ENCODE results near the gene PLIN3. TPM values are rescaled to one million over a fixed set of nuclear protein-coding genes. Genes with fewer than 3 reads are reported as not detected.
A peak's percentile ranks its signal among the peaks of the same experiment; 100 is the strongest.
"Not testable (repeated sequence)": the region's sequence is repeated elsewhere in the genome, so short reads cannot be mapped to it uniquely, and the experiment has no call there.

Gene PLIN3
- total and polyA plus RNA-seq, 2 experiments from 2014 or later = 38.0 to 59.9 TPM

DNA sequence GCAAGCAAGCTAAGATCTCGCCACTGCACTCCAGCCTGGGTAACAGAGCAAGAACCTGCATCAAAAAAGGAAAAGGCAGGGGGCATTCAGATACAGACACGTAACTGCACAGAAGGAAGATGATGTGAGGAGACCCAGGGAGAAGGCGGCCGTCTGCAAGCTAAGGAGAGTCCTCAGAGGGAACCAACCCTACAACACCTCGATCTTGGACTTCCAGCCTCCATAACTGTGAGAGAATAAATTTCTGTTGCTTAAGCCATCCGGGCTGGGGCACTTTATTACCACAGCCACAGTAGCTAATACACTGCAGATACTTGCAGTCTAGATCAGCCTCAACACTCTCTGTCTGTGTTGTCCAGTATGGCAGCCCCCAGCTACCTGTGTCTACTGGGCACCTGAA, 43.9 kb downstream of the PLIN3 start (continued):
- no peak for TF ChIP-seq JUNB (IDR thresholded peaks at IDR 0.05; ENCODE audit: unreplicated experiment)

- not testable (repeated sequence) for H4K20me1 ChIP-seq (replicated peaks; ENCODE audit: insufficient read depth); DNase-seq (ENCODE audit: low spot score); H3K27ac ChIP-seq (ENCODE audit: low read depth); H3K27me3 ChIP-seq (ENCODE audit: insufficient read depth); H3K27me3 Mint-ChIP-seq (ENCODE audit: insufficient read depth, low read depth, poor library complexity); H3K9me2 ChIP-seq (ENCODE audit: insufficient read depth); ATAC-seq; H3K36me3 Mint-ChIP-seq (ENCODE audit: low read depth); H3K9me3 Mint-ChIP-seq; H3K4me3 Mint-ChIP-seq; H3K4me1 Mint-ChIP-seq; H3K4me1 ChIP-seq (ENCODE audit: insufficient read depth); H3K79me2 ChIP-seq (replicated peaks; ENCODE audit: insufficient read depth); H3K27ac Mint-ChIP-seq; H3K4me3 ChIP-seq; H3F3A ChIP-seq (replicated peaks; ENCODE audit: low read depth); H3K4me2 ChIP-seq; H3K36me3 ChIP-seq (ENCODE audit: insufficient read depth)
- H2AFZ ChIP-seq = 0 out of 2 replicates have a peak overlapping the region, but pooled peaks have one; percentile 23
Observed at GRCh38 chr19:4822354-4822753, 45.1 kb downstream of the PLIN3 start.

- H3K4me3 ChIP-seq = no peak overlapping the region
- H3K27me3 ChIP-seq (ENCODE audit: insufficient read depth) = peaks cover 5% of the 10 kb centered on the region; the same call in 1 of the 2 replicates
- H3K36me3 ChIP-seq (ENCODE audit: insufficient read depth) = no peaks in the 10 kb centered on the region
- H3K4me2 ChIP-seq = no peak overlapping the region
- Mint-ChIP-seq H3K27me3 (ENCODE audit: insufficient read depth, low read depth, poor library complexity) (peaks cover 14% of the 10 kb centered on the region), H3K4me1 (no peaks in the 10 kb centered on the region), H3K36me3 (ENCODE audit: low read depth) (0 out of 3 replicates have a peak, but pooled peaks cover 3% of the 10 kb centered on the region), H3K4me3 (no peak overlapping the region), H3K9me3 (peaks cover 9% of the 10 kb centered on the region; the same call in 1 of the 3 replicates), H3K27ac (no peak overlapping the region)
- no peaks in the 10 kb centered on the region for H3K4me1 ChIP-seq (ENCODE audit: insufficient read depth)
- no peaks in the 10 kb centered on the region for H3F3A ChIP-seq (replicated peaks; ENCODE audit: low read depth)
- H4K20me1 ChIP-seq (replicated peaks; ENCODE audit: insufficient read depth) = no peaks in the 10 kb centered on the region
- no peaks in the 10 kb centered on the region for H3K9me2 ChIP-seq (ENCODE audit: insufficient read depth)
- DNase-seq (ENCODE audit: low spot score) (no peak), ATAC-seq (no peak)
- no peaks in the 10 kb centered on the region for H3K79me2 ChIP-seq (replicated peaks; ENCODE audit: insufficient read depth)
- H3K27ac ChIP-seq (ENCODE audit: low read depth) = no peak overlapping the region
- H2AFZ ChIP-seq = no peak overlapping the region
- TF ChIP-seq, protein P1, sequence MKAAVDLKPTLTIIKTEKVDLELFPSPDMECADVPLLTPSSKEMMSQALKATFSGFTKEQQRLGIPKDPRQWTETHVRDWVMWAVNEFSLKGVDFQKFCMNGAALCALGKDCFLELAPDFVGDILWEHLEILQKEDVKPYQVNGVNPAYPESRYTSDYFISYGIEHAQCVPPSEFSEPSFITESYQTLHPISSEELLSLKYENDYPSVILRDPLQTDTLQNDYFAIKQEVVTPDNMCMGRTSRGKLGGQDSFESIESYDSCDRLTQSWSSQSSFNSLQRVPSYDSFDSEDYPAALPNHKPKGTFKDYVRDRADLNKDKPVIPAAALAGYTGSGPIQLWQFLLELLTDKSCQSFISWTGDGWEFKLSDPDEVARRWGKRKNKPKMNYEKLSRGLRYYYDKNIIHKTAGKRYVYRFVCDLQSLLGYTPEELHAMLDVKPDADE (IDR thresholded peaks at IDR 0.05) = no peak
- TF ChIP-seq REST (IDR thresholded peaks at IDR 0.05; ENCODE audit: unreplicated experiment) (no peak), ZNF331 (CRISPR knock-in tag; IDR thresholded peaks at IDR 0.05; ENCODE audit: low read depth) (no peak), CTCF (conservative IDR thresholded peaks at IDR 0.05; ENCODE audit: low read depth in 2 of 2) (no peak), NANOG (IDR thresholded peaks at IDR 0.05; ENCODE audit: borderline replicate concordance) (no peak), CREB1 (CRISPR knock-in tag; IDR thresholded peaks at IDR 0.05; ENCODE audit: low read depth) (no peak), JUNB (IDR thresholded peaks at IDR 0.05; ENCODE audit: unreplicated experiment) (no peak), ZNF114 (CRISPR knock-in tag; IDR thresholded peaks at IDR 0.05) (no peak), EZH2phosphoT487 (IDR thresholded peaks at IDR 0.05; ENCODE audit: unreplicated experiment) (no peak), STAT1 (IDR thresholded peaks at IDR 0.05; ENCODE audit: unreplicated experiment) (no peak)
Observed at GRCh38 chr19:4821265-4821664, 46.2 kb downstream of the PLIN3 start.

Data from GM23338 (cell line).